ENCODE measurements around the gene COL10A1.

Gene COL10A1

GRCh38 chr6:116126032-116126431 is at the start of gene COL10A1:
COL10A1 (minus strand) TSS chr6:116126132; CDS start chr6:116125492, 640 bp downstream.
- no peak for DNase-seq

- DNase-seq = no peak
Observed at GRCh38 chr6:116175344-116175743, 49.4 kb upstream of the COL10A1 start.

- no peak for DNase-seq
Observed at GRCh38 chr6:116173928-116174327, 48.0 kb upstream of the COL10A1 start.

- no peak for DNase-seq
Observed at GRCh38 chr6:116170358-116171057, 44.6 kb upstream of the COL10A1 start.

GRCh38 chr6:116169880-116170279 is 43.9 kb upstream of the COL10A1 start:
- DNase-seq = no peak

- no peak for DNase-seq
Observed at GRCh38 chr6:116168148-116168547, 42.2 kb upstream of the COL10A1 start.

- DNase-seq = no peak
Observed at GRCh38 chr6:116166369-116166768, 40.4 kb upstream of the COL10A1 start.

GRCh38 chr6:116165596-116165995 is 39.7 kb upstream of the COL10A1 start:
- DNase-seq = no peak

GRCh38 chr6:116159782-116160524 is 34.0 kb upstream of the COL10A1 start:
- DNase-seq = no peak

GRCh38 chr6:116158641-116159040 is 32.7 kb upstream of the COL10A1 start:
- no peak for DNase-seq

GRCh38 chr6:116157391-116157790 is 31.5 kb upstream of the COL10A1 start:
- DNase-seq = no peak

GRCh38 chr6:116156405-116157326 is 30.7 kb upstream of the COL10A1 start:
- DNase-seq = no peak

GRCh38 chr6:116154887-116155286 is 29.0 kb upstream of the COL10A1 start:
- no peak for DNase-seq

- no peak for DNase-seq
Observed at GRCh38 chr6:116152620-116153019, 26.7 kb upstream of the COL10A1 start.

- no peak for DNase-seq
Observed at GRCh38 chr6:116145803-116146675, 20.1 kb upstream of the COL10A1 start.

GRCh38 chr6:116144605-116145004 is 18.7 kb upstream of the COL10A1 start:
- DNase-seq = no peak

GRCh38 chr6:116139917-116140316 is 14.0 kb upstream of the COL10A1 start:
- no peak for DNase-seq

- DNase-seq = no peak
Observed at GRCh38 chr6:116136933-116137340, 11.0 kb upstream of the COL10A1 start.

- no peak for DNase-seq
Observed at GRCh38 chr6:116136373-116136772, 10.4 kb upstream of the COL10A1 start.

GRCh38 chr6:116133453-116133852 is 7.5 kb upstream of the COL10A1 start:
- no peak for DNase-seq

GRCh38 chr6:116127771-116128493 is 2.0 kb upstream of the COL10A1 start:
- no peak for DNase-seq

GRCh38 chr6:116120430-116120829 is 5.5 kb downstream of the COL10A1 start:
- DNase-seq = no peak
